Uterus (tissue), 4 donors: ENCODE results near the gene CCDC57. TPM values are rescaled to one million over a fixed set of nuclear protein-coding genes. Genes with fewer than 3 reads are reported as not detected.

ENCODE experiments used
- DNase-seq, 2 donors: peaks; one replicate each; pipeline ENCODE4 v3.0.0-alpha.2; 2019 to 2020
- H3K27ac ChIP-seq, 2 donors: fragments of 200-600 bp; sonication (generic); 1 replicate in 1 of 2; 2 replicates in 1 of 2; pipeline ENCODE4 v1.5.1; 2016 to 2018
- H3K27me3 ChIP-seq, 2 donors: fragments of 200-600 bp; sonication (generic); one replicate each; pipeline ENCODE4 v1.5.1; 2018 to 2019; ENCODE audit warnings: control low read depth in 1 of 2
- H3K36me3 ChIP-seq, 2 donors: fragments of 200-600 bp; sonication (generic); one replicate each; pipeline ENCODE4 v1.5.1; 2019; ENCODE audit warnings: control low read depth in 1 of 2
- H3K4me1 ChIP-seq, 2 donors: fragments of 200-600 bp; sonication (generic); one replicate each; pipeline ENCODE4 v1.5.1; 2018 to 2019; ENCODE audit warnings: control low read depth in 1 of 2
- H3K4me3 ChIP-seq, 2 donors: fragments of 200-600 bp; sonication (generic); 1 replicate in 1 of 2; 2 replicates in 1 of 2; pipeline ENCODE4 v1.5.1; 2018 to 2019; ENCODE audit warnings: mild to moderate bottlenecking in 1 of 2
- H3K9me3 ChIP-seq, 2 donors: fragments of 200-600 bp; sonication (generic); one replicate each; pipeline ENCODE4 v1.5.1; 2019; ENCODE audit warnings: control low read depth in 1 of 2
- POLR2A ChIP-seq, 2 donors: fragments of 450-650 bp; IDR thresholded peaks; one replicate each; pipeline ENCODE4 v1.6.1; 2016; ENCODE audit warnings: antibody characterized with exemption in 2 of 2, mild to moderate bottlenecking in 1 of 2, moderate library complexity in 1 of 2
- intact Hi-C: fragments of 100-400 bp; cut with DNase I; formaldehyde crosslinking; loops from one replicate; pipeline ENCODE4 v1.15.1; 2023; ENCODE audit warnings: low total_unique reads
- total RNA-seq, 4 donors: library from RNA; depleted of rRNA in 3 of 4; stranded (reverse); fragments of >200 nt in 3 of 4; gene quantifications; one replicate each; pipeline versions ENCODE4 v1.1.0 to v1.2.4, GENCODE V29; 2014 to 2023
- TF ChIP-seq, protein P1 (sequence below), 4 experiments: fragments of 200-600 bp in 2 of 4; fragments of 450-650 bp in 2 of 4; sonication (generic) in 2 of 4; IDR thresholded peaks; one replicate each; pipeline ENCODE4 v1.5.1; 2016 to 2019; ENCODE audit warnings: antibody characterized with exemption in 4 of 4, mild to moderate bottlenecking in 2 of 4, moderate library complexity in 1 of 4
- donor health status: DM: yes; HTN: yes; CAD: no.

CCDC57 gene
- total RNA-seq, 4 donors from 2014 or later = 4.4 to 88.2 (median 17.6) TPM

DNA sequence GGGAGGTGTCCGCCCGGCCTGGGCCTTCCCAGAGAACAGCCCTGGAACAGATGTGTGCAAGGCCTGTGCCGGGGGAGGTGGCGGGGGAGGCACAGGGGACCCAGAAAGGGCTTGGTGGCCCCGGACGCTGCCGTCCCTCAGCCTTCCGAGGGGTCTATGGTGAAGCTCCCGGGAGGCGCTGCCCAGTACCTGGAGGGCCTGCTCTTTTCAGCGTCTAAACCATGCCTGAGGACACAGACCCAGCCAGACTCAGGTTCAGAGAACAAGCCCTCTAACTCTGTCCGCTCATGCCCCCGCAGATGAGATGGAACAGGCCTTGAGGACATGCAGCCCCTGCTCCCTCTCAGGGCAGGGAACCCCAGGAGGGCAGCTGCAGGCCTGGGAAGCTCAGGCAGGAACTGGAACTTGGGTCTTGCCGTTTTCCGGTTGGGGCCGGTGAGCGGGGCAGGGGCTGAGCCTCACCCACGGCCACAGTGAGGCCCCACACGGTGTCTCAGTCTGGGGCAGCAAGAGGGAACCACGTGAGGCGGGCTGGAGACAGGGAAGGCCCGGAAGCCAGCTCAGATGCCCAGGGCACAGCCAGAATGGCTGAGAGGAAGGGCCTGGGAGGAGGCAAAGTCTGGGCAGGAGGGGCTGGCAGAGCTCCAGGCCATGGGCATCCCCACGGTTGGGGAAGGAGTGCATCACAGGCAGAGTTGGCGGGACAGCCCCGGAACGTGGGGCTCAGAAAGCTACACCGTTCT is 28.7 kb upstream of the CCDC57 start:
- no peaks in the 10 kb centered on the region for H3K27me3 ChIP-seq
- H3K4me1 ChIP-seq = peaks cover 11 to 69% of the 10 kb centered on the region in 2 donors
- intact Hi-C loops = no loop called here
- H3K27ac ChIP-seq = peak overlapping the region; percentile 86
- no peak overlapping the region for H3K4me3 ChIP-seq
- H3K36me3 ChIP-seq = no peaks in the 10 kb centered on the region
- TF ChIP-seq, protein P1, sequence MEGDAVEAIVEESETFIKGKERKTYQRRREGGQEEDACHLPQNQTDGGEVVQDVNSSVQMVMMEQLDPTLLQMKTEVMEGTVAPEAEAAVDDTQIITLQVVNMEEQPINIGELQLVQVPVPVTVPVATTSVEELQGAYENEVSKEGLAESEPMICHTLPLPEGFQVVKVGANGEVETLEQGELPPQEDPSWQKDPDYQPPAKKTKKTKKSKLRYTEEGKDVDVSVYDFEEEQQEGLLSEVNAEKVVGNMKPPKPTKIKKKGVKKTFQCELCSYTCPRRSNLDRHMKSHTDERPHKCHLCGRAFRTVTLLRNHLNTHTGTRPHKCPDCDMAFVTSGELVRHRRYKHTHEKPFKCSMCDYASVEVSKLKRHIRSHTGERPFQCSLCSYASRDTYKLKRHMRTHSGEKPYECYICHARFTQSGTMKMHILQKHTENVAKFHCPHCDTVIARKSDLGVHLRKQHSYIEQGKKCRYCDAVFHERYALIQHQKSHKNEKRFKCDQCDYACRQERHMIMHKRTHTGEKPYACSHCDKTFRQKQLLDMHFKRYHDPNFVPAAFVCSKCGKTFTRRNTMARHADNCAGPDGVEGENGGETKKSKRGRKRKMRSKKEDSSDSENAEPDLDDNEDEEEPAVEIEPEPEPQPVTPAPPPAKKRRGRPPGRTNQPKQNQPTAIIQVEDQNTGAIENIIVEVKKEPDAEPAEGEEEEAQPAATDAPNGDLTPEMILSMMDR (IDR thresholded peaks at IDR 0.05) = peak in 1 of 4 experiments; percentile 10
- TF ChIP-seq POLR2A (IDR thresholded peaks at IDR 0.05) = no peak
- no peaks in the 10 kb centered on the region for H3K9me3 ChIP-seq
- peak; percentile 73 to 81 for DNase-seq

DNA sequence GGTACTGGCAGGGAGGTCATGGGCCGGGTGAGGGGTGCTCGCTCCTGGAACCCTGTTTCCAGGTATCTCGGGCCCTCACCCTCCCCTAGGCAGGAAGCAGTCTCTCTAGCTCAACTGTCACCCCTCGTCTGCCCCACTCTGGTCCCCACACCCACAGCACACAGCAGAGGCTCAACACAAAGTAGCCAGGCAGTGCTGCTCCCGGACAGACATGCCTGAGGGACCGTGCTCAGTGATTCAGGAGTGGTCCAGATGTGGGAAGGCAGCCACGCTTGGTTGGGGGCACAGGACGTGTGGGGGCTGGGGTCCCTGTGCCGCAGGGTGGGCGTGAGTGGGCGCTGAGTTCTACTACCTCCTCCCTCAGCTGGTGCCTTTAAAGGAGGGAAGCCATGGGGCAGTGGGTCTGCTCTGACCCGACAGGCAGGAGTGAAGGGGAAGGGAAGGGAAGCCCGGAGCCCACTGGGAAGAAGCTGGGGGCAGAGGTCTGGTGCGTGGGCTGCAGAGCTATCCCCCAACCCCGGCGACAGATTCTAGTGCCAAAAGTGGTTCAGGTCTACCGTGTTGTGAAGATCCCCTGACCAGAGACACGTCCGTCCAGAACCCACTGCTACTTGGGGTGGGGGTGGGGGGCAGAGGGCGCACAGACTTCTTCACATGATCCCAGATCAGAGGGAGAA is 28.0 kb upstream of the CCDC57 start:
- TF ChIP-seq, protein P1 (IDR thresholded peaks at IDR 0.05) = no peak
- TF ChIP-seq POLR2A (IDR thresholded peaks at IDR 0.05) = no peak
- Histone ChIP-seq H3K4me1 (peaks cover 11 to 70% of the 10 kb centered on the region in 2 donors), H3K27ac (peak overlapping the region; percentile 86), H3K9me3 (no peaks in the 10 kb centered on the region), H3K36me3 (no peaks in the 10 kb centered on the region), H3K4me3 (no peak overlapping the region), H3K27me3 (no peaks in the 10 kb centered on the region)
- intact Hi-C loops = no loop called here
- peak in 1 of 2 donors; percentile 38 for DNase-seq

DNA sequence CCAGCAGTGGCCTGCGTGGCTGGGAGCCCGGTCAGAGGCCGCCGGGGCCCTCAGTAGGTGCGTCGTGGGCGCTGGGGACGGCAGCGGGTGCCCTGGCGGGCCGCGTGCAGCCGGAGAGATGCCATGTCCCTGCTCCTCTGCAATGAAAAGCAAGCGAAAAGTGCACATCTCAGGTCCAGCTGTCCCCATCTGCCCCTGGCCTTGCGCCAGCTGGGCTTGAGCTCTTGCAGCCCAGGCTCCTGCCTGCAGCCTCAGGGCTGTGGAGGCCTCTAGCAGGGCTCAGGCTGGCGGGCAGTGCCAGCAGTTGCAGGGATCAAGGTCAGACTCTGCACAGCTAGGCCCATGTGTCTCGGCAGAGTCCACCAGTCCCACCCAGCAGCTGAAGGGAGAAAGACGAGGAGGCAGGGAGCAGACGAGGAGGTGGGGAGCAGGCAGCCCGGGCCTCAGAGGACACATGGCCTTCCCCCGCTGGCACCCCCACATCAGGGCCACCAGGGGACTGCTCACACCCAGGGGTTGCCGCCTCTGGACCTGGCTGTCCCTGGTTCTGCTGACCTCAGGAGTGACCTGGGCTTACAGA is 27.4 kb upstream of the CCDC57 start:
- intact Hi-C loops = loop anchor here (10.0 kb wide), 1 partner anchor 85 kb away; no protein-coding TSS in a partner anchor
- peaks cover 11 to 64% of the 10 kb centered on the region in 2 donors for H3K4me1 ChIP-seq
- TF ChIP-seq POLR2A (IDR thresholded peaks at IDR 0.05) = no peak
- TF ChIP-seq, protein P1 (IDR thresholded peaks at IDR 0.05) = no peak
- DNase-seq = peak in 1 of 2 donors; percentile 21
- H3K9me3 ChIP-seq = no peaks in the 10 kb centered on the region
- no peaks in the 10 kb centered on the region for H3K27me3 ChIP-seq
- H3K36me3 ChIP-seq = no peaks in the 10 kb centered on the region
- peak overlapping the region; percentile 86 for H3K27ac ChIP-seq
- no peak overlapping the region for H3K4me3 ChIP-seq

DNA sequence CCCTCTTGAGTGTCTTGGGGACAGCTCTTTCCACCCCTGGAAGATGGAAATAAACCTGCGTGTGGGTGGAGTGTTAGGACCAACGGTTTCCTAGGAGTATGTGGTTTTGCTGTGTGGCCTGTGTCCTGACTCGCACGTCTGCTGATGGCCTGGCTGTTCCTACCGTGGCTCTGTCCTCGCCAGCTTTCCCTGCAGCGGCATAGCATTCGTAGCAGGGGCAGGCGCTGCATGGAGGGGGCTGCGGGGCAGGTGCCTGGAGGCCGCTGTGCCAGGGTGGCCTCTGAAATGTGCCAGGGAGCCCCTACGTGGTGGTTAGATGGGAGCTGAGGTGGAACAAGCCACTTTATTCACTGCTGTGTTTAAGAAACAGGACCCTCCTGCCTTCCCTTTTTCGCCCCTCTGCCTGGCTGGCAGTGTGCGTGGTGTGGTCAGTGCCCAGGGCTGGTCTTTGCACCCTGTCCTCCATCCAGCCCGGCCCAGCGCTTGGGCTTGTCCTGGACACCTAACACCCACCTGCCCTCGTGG is 26.8 kb upstream of the CCDC57 start:
- intact Hi-C loops = loop anchor here (10.0 kb wide), 1 partner anchor 85 kb away; no protein-coding TSS in a partner anchor

More for the DNA sequence above, 26.8 kb upstream of the CCDC57 start:
- H3K27ac ChIP-seq = peak overlapping the region; percentile 86
- H3K4me1 ChIP-seq = peaks cover 11 to 63% of the 10 kb centered on the region in 2 donors
- no peaks in the 10 kb centered on the region for H3K9me3 ChIP-seq
- H3K27me3 ChIP-seq = no peaks in the 10 kb centered on the region
- TF ChIP-seq, protein P1 (IDR thresholded peaks at IDR 0.05) = no peak
- TF ChIP-seq POLR2A (IDR thresholded peaks at IDR 0.05) = no peak
- DNase-seq = no peak
- H3K4me3 ChIP-seq = no peak overlapping the region
- H3K36me3 ChIP-seq = no peaks in the 10 kb centered on the region
